Osteoblast (primary cell): ENCODE results near the gene RALBP1. TPM values are rescaled to one million over a fixed set of nuclear protein-coding genes. Genes with fewer than 3 reads are reported as not detected.

Source experiments
- DNase-seq: peaks from one replicate; pipeline ENCODE4 v3.0.0; 2011; ENCODE audit warnings: low spot score, mixed read lengths; ENCODE audit not compliant: insufficient read length; ENCODE audit errors: missing footprints
- H2AFZ ChIP-seq: 2 replicates; pipeline ENCODE4 v1.6.0; 2011; ENCODE audit warnings: mild to moderate bottlenecking, low read length
- H3K27ac ChIP-seq: 2 replicates; pipeline ENCODE4 v1.5.1; 2011; ENCODE audit warnings: mild to moderate bottlenecking, low read depth, low read length, moderate library complexity
- H3K27me3 ChIP-seq: 2 replicates; pipeline ENCODE4 v1.6.0; 2012; ENCODE audit warnings: mild to moderate bottlenecking, control low read depth, inconsistent platforms, low read length, moderate library complexity; ENCODE audit not compliant: insufficient read depth
- H3K36me3 ChIP-seq: 2 replicates; pipeline ENCODE4 v1.5.1; 2011; ENCODE audit warnings: mild to moderate bottlenecking, low read length, control low read depth, moderate library complexity; ENCODE audit not compliant: insufficient read depth
- H3K4me1 ChIP-seq: 2 replicates; pipeline ENCODE4 v1.5.1; 2011; ENCODE audit warnings: mild to moderate bottlenecking, low read length, control low read depth, moderate library complexity; ENCODE audit not compliant: insufficient read depth
- H3K4me2 ChIP-seq: 2 replicates; pipeline ENCODE4 v1.6.0; 2011; ENCODE audit warnings: mild to moderate bottlenecking, low read length; ENCODE audit not compliant: insufficient read depth
- H3K4me3 ChIP-seq: fragments of 200-600 bp; sonication (generic); 3 replicates; pipeline ENCODE4 v1.5.1; 2012; ENCODE audit warnings: mild to moderate bottlenecking, low read length, inconsistent platforms; ENCODE audit not compliant: insufficient read depth
- H3K79me2 ChIP-seq: 2 replicates; pipeline ENCODE4 v1.6.0; 2012; ENCODE audit warnings: mild to moderate bottlenecking, low read length, control low read depth, inconsistent platforms; ENCODE audit not compliant: insufficient read depth
- H3K9me3 ChIP-seq: 2 replicates; pipeline ENCODE4 v1.5.1; 2011; ENCODE audit warnings: low read depth, low read length, control low read depth
- H4K20me1 ChIP-seq: 2 replicates; pipeline ENCODE4 v1.6.0; 2012; ENCODE audit warnings: mild to moderate bottlenecking, low read length, control low read depth; ENCODE audit not compliant: insufficient read depth
- total RNA-seq: library from RNA; depleted of rRNA; stranded (reverse); fragments of >200 nt; gene quantifications from 2 replicates; pipeline ENCODE4 v1.2.3, GENCODE V29; 2012
- TF ChIP-seq, protein P1 (sequence below): IDR thresholded peaks from 2 replicates; pipeline ENCODE4 v1.5.1; 2011; ENCODE audit warnings: mild to moderate bottlenecking, low read depth, low read length, moderate library complexity; ENCODE audit errors: extremely low read depth

The RALBP1 gene
- total RNA-seq, 1 donor = 90.8 TPM

DNA sequence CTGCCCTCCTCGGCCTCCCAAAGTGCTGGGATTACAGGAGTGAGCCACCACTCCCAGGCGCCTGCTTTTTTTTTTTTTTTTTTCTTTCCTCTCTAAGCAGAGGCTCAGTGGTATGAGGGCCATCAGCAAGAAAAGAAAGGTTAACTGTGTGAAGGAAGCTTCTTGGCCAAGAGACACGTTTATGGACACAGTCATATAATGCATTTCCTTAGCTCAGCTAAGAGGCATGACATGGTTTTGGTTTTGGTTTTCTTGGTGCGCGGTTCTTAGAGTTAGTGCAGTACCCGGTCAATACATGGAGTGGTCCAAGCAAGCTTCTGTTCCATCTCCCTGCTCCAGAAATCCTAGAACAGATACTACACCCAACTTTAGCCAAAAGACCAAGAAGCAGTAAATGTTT is 42.6 kb downstream of the RALBP1 start:
- Histone ChIP-seq H3K36me3 (no peaks in the 10 kb centered on the region), H3K79me2 (peaks cover 24% of the 10 kb centered on the region), H3K27ac (no peak overlapping the region), H3K4me2 (no peak overlapping the region), H2AFZ (no peak overlapping the region), H3K9me3 (no peaks in the 10 kb centered on the region), H3K4me1 (peaks cover 14% of the 10 kb centered on the region), H4K20me1 (no peaks in the 10 kb centered on the region), H3K4me3 (no peak overlapping the region), H3K27me3 (no peaks in the 10 kb centered on the region)
- no peak for DNase-seq
- TF ChIP-seq, protein P1, sequence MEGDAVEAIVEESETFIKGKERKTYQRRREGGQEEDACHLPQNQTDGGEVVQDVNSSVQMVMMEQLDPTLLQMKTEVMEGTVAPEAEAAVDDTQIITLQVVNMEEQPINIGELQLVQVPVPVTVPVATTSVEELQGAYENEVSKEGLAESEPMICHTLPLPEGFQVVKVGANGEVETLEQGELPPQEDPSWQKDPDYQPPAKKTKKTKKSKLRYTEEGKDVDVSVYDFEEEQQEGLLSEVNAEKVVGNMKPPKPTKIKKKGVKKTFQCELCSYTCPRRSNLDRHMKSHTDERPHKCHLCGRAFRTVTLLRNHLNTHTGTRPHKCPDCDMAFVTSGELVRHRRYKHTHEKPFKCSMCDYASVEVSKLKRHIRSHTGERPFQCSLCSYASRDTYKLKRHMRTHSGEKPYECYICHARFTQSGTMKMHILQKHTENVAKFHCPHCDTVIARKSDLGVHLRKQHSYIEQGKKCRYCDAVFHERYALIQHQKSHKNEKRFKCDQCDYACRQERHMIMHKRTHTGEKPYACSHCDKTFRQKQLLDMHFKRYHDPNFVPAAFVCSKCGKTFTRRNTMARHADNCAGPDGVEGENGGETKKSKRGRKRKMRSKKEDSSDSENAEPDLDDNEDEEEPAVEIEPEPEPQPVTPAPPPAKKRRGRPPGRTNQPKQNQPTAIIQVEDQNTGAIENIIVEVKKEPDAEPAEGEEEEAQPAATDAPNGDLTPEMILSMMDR = no peak

- DNase-seq = no peak
- peaks cover 5% of the 10 kb centered on the region for H3K4me1 ChIP-seq
- H3K9me3 ChIP-seq = no peaks in the 10 kb centered on the region
- no peaks in the 10 kb centered on the region for H4K20me1 ChIP-seq
- TF ChIP-seq, protein P1 = no peak
- no peak overlapping the region for H3K27ac ChIP-seq
- H3K4me3 ChIP-seq = no peak overlapping the region
- no peaks in the 10 kb centered on the region for H3K36me3 ChIP-seq
- no peak overlapping the region for H2AFZ ChIP-seq
- no peak overlapping the region for H3K4me2 ChIP-seq
- H3K79me2 ChIP-seq = peaks cover 22% of the 10 kb centered on the region
- no peaks in the 10 kb centered on the region for H3K27me3 ChIP-seq
Observed at GRCh38 chr18:9519399-9519798, 44.1 kb downstream of the RALBP1 start.

DNA sequence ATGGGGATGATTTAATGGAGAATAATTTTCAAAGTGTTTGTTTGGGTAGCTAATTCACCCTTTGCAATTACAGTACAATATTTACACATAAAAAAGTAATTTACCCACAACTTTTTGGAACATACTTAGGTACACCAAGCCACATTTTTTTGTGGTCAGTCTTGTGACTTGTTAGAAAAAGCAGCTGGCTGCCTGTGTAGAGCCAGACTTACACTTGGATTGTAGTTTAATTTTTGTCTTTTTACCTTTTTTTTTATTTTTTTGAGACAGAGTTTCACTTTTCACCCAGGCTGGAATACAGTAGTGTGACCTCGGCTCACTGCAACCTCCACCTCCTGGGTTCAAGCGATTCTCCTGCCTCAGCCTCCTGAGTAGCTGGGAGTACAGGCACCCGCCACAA is 45.4 kb downstream of the RALBP1 start:
- Histone ChIP-seq H3K4me1 (no peaks in the 10 kb centered on the region), H3K4me2 (no peak overlapping the region), H2AFZ (no peak overlapping the region), H4K20me1 (no peaks in the 10 kb centered on the region), H3K27me3 (no peaks in the 10 kb centered on the region), H3K36me3 (peaks cover 6% of the 10 kb centered on the region), H3K79me2 (peaks cover 14% of the 10 kb centered on the region), H3K9me3 (no peaks in the 10 kb centered on the region), H3K4me3 (no peak overlapping the region), H3K27ac (no peak overlapping the region)
- no peak for DNase-seq
- TF ChIP-seq, protein P1 = no peak

- Histone ChIP-seq H4K20me1 (no peaks in the 10 kb centered on the region), H3K36me3 (peaks cover 13% of the 10 kb centered on the region), H3K4me2 (no peak overlapping the region), H3K9me3 (no peaks in the 10 kb centered on the region), H3K27me3 (no peaks in the 10 kb centered on the region), H3K4me1 (no peaks in the 10 kb centered on the region), H3K4me3 (no peak overlapping the region), H3K79me2 (peaks cover 8% of the 10 kb centered on the region), H2AFZ (no peak overlapping the region), H3K27ac (no peak overlapping the region)
- TF ChIP-seq, protein P1 = no peak
- DNase-seq = no peak
Observed at GRCh38 chr18:9521770-9522169, 46.5 kb downstream of the RALBP1 start.
